Body of pancreas (tissue), 4 donors: ENCODE data around the gene SYNJ2. TPM values are rescaled to one million over a fixed set of nuclear protein-coding genes. Genes with fewer than 3 reads are reported as not detected.
A peak's percentile ranks its signal among the peaks of the same experiment; 100 is the strongest.

Source experiments
- ATAC-seq: fragments of 150-250 bp; one replicate; pipeline ENCODE4 v1.9.1; 2016
- DNase-seq, 4 donors: peaks; one replicate each; pipeline ENCODE4 v3.0.0-alpha.2; 2019
- H3K27ac ChIP-seq, 4 donors: fragments of 200-600 bp; sonication (generic); 1 replicate in 3 of 4; 2 replicates in 1 of 4; pipeline versions ENCODE4 v1.5.1 to v1.6.1; 2016 to 2019; ENCODE audit warnings: mild to moderate bottlenecking in 1 of 4, mixed read lengths in 1 of 4, moderate library complexity in 1 of 4
- H3K27me3 ChIP-seq, 2 donors: fragments of 200-600 bp; sonication (generic); one replicate each; pipeline ENCODE4 v1.6.0; 2016; ENCODE audit warnings: mild to moderate bottlenecking in 1 of 2
- H3K36me3 ChIP-seq, 2 donors: fragments of 200-600 bp; sonication (generic); replicated peaks in 1 of 2; 2 replicates each; pipeline ENCODE4 v1.5.1; 2016; ENCODE audit warnings: low read depth in 2 of 2; ENCODE audit not compliant: insufficient read depth in 1 of 2
- H3K4me1 ChIP-seq: fragments of 200-600 bp; sonication (generic); one replicate; pipeline ENCODE4 v1.6.0; 2016
- H3K4me3 ChIP-seq, 2 donors: fragments of 200-600 bp; sonication (generic); 1 replicate in 1 of 2; 2 replicates in 1 of 2; pipeline ENCODE4 v1.5.1; 2016 to 2019
- H3K9me3 ChIP-seq, 3 donors: fragments of 200-600 bp; sonication (generic); 1 replicate in 2 of 3; 2 replicates in 1 of 3; pipeline ENCODE4 v1.5.1; 2016
- CTCF ChIP-seq, 7 experiments: fragments of 450-650 bp in 4 of 7; fragments of 200-600 bp in 3 of 7; sonication (generic) in 3 of 7; IDR thresholded peaks; one replicate each; pipeline ENCODE4 v1.5.1; 2016 to 2019; ENCODE audit warnings: antibody characterized with exemption in 7 of 7
- POLR2A ChIP-seq, 3 donors: fragments of 450-650 bp; IDR thresholded peaks; one replicate each; pipeline ENCODE4 v1.6.1; 2016; ENCODE audit warnings: antibody characterized with exemption in 3 of 3, mild to moderate bottlenecking in 2 of 3
- WGBS, 2 donors: methylation state at CpG; one replicate each; pipeline ENCODE4 v1.1.5; 2017; 5-methylcytosine and 5-hydroxymethylcytosine counted together
- intact Hi-C: fragments of 100-400 bp; cut with DNase I; formaldehyde crosslinking; loops from one replicate; pipeline ENCODE4 v1.15.1; 2023
- total RNA-seq, 2 donors: library from RNA; depleted of rRNA; stranded (reverse); fragments of >200 nt; gene quantifications; one replicate each; pipeline ENCODE4 v1.1.0, GENCODE V29; 2016

The SYNJ2 gene
- total RNA-seq, 2 donors from 2014 or later, result 12.2 to 14.8 TPM

DNA sequence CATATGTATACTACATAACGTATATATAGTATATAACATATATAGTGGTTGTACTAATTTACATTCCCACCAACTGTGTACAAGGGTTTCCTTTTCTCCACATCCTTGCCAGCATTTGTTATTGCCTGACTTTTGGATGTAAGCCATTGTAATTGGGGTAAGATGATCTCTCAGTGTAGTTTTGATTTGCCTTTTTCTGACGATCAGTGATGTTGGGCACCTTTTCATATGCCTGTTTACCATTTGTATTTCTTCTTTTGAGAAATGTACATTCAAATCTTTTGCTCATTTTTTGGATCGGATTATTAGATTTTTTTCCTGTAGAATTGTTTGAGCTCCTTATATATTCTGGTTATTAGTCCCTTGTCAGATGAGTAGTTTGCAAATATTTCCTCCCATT is 11.4 kb downstream of the SYNJ2 start:
- DNase-seq (no peak), ATAC-seq (no peak)
- no peaks in the 10 kb centered on the region for H3K9me3 ChIP-seq
- no peaks in the 10 kb centered on the region for H3K36me3 ChIP-seq
- intact Hi-C loops, result no loop called here
- 57 to 68% methylated on average over 3 of the region's 3 CpGs for WGBS, 2 donors
- H3K4me1 ChIP-seq, result peaks cover 52% of the 10 kb centered on the region
- TF ChIP-seq POLR2A (IDR thresholded peaks at IDR 0.05) (no peak), CTCF (IDR thresholded peaks at IDR 0.05) (no peak)
- H3K4me3 ChIP-seq, result no peak overlapping the region
- H3K27me3 ChIP-seq, result no peaks in the 10 kb centered on the region
- no peak overlapping the region for H3K27ac ChIP-seq

GRCh38 chr6:157994125-157994795 is 12.6 kb downstream of the SYNJ2 start:
- ATAC-seq (no peak), DNase-seq (peak in 1 of 4 donors; percentile 16)

DNA sequence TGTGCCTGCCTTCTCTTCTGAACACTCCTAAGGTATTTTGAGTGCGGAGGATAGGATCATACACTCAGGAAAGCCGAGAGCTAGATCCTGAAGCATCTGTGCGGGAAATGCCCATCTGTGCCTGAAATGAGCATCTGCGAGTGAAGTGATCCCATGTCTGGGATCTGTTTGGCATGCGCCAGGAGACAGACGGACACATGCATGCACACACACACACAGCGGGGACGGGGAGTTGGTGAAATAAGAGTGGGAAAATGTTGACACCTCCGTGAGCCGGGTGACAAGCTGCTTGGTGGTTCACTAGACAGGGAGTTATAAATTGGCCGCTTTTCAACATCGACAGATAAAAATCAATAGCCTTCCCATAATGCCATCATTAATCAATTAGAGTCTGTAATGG is 13.8 kb downstream of the SYNJ2 start:
- ATAC-seq, result no peak
- 74 to 80% methylated on average over 12 of the region's 12 CpGs for WGBS, 2 donors
- Histone ChIP-seq H3K27me3 (no peaks in the 10 kb centered on the region), H3K4me3 (no peak overlapping the region), H3K36me3 (no peaks in the 10 kb centered on the region), H3K4me1 (peaks cover 52% of the 10 kb centered on the region), H3K27ac (no peak overlapping the region), H3K9me3 (no peaks in the 10 kb centered on the region)
- peak in 1 of 4 donors; percentile 8 for DNase-seq
- intact Hi-C loops, result no loop called here
- TF ChIP-seq CTCF (IDR thresholded peaks at IDR 0.05), result no peak
- TF ChIP-seq POLR2A (IDR thresholded peaks at IDR 0.05), result no peak

More at GRCh38 chr6:157994125-157994795, 12.6 kb downstream of the SYNJ2 start:
- H3K36me3 ChIP-seq, result no peaks in the 10 kb centered on the region
- peaks cover 53% of the 10 kb centered on the region for H3K4me1 ChIP-seq
- H3K27me3 ChIP-seq, result no peaks in the 10 kb centered on the region
- intact Hi-C loops, result no loop called here
- no peak overlapping the region for H3K27ac ChIP-seq
- no peaks in the 10 kb centered on the region for H3K9me3 ChIP-seq
- no peak overlapping the region for H3K4me3 ChIP-seq
- 67 to 70% methylated on average over 6 to 7 of the region's 7 CpGs for WGBS, 2 donors
- no peak for TF ChIP-seq CTCF (IDR thresholded peaks at IDR 0.05)
- TF ChIP-seq POLR2A (IDR thresholded peaks at IDR 0.05), result no peak

DNA sequence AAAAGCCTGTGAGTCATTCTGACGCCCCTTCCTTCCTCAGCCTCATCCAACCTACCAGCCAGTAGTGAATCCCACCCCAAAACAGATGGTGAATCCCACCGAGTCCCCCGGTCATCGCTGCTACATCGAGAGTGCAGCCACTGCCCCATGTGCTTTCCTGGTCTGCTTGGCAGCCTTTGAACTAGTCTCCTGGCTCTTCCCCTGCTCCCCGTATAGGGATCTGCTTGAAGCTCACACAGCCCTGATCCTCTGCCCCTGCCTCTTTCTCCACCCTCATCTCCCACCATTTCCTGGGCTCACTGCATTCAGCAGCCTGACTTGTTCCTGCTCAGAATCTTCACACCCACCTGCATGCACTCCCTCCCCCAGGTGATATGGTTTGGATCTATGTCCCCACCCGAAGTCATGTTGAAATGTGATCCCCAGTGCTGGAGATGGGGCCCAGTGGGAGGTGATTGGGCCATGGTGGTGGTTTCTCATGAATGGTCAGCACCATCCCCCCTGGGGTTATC is 14.6 kb downstream of the SYNJ2 start:
- H3K9me3 ChIP-seq, result no peaks in the 10 kb centered on the region
- H3K4me3 ChIP-seq, result no peak overlapping the region
- no peaks in the 10 kb centered on the region for H3K36me3 ChIP-seq
- DNase-seq (no peak), ATAC-seq (no peak)
- TF ChIP-seq CTCF (IDR thresholded peaks at IDR 0.05), result no peak
- TF ChIP-seq POLR2A (IDR thresholded peaks at IDR 0.05), result no peak
- WGBS, 2 donors, result 93 to 95% methylated on average over 7 of the region's 7 CpGs
- intact Hi-C loops, result no loop called here
- H3K27ac ChIP-seq, result no peak overlapping the region
- H3K27me3 ChIP-seq, result no peaks in the 10 kb centered on the region
- H3K4me1 ChIP-seq, result peaks cover 47% of the 10 kb centered on the region
